Adipocyte (in vitro differentiated cells): Measurements from ENCODE around the gene TOR2A.
A peak's percentile ranks its signal among the peaks of the same experiment; 100 is the strongest.

Source experiments
- DNase-seq: peaks from one replicate; pipeline ENCODE4 v3.0.0-alpha.2; 2015; ENCODE audit warnings: low read depth
- H3K27me3 ChIP-seq: replicated peaks from 2 replicates; pipeline ENCODE4 v1.7.0; 2013; ENCODE audit warnings: mild to moderate bottlenecking, low read length, moderate library complexity; ENCODE audit not compliant: control insufficient read depth, insufficient read depth
- H3K36me3 ChIP-seq: 2 replicates; pipeline ENCODE4 v1.7.0; 2013; ENCODE audit warnings: low read length, mild to moderate bottlenecking, moderate library complexity; ENCODE audit not compliant: control insufficient read depth, insufficient read depth, severe bottlenecking
- H3K4me1 ChIP-seq: 2 replicates; pipeline ENCODE4 v1.7.0; 2013; ENCODE audit warnings: mild to moderate bottlenecking, low read length, moderate library complexity; ENCODE audit not compliant: control insufficient read depth, insufficient read depth
- H3K4me3 ChIP-seq: 2 replicates; pipeline ENCODE4 v1.7.0; 2013; ENCODE audit warnings: mild to moderate bottlenecking, low read length, moderate library complexity
- H3K9ac ChIP-seq: 2 replicates; pipeline ENCODE4 v1.7.0; 2013; ENCODE audit warnings: mild to moderate bottlenecking, low read length, moderate library complexity
- H3K9me3 ChIP-seq: 2 replicates; pipeline ENCODE4 v1.7.0; 2013; ENCODE audit warnings: mild to moderate bottlenecking, low read length, moderate library complexity; ENCODE audit not compliant: control insufficient read depth

The TOR2A gene

DNA sequence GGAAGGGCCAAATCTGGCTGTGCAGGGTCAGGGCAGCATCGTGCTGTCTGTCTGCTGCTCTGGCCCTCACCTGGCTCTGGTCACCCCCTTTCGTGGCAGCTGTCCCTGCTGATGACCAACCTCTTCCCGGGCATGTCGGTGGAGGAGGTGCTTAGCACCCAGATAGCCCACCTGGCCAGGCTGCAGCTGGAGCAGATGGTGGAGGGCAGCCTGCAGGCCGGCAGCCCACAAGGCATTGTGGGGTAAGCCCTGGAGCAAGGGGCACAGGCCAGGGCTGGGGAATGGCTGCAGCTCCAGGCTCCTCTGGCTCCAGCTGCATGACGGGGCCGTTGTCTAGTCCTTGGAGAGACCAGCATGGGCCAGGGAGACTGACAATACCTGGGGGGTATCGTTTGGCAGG, 8.2 kb downstream of the TOR2A start:
- no peak for DNase-seq
- H3K27me3 ChIP-seq = no peaks in the 10 kb centered on the region
- H3K9ac ChIP-seq = no peak overlapping the region
- peaks cover 5% of the 10 kb centered on the region for H3K36me3 ChIP-seq
- peaks cover 18% of the 10 kb centered on the region for H3K4me1 ChIP-seq
- H3K9me3 ChIP-seq = no peaks in the 10 kb centered on the region
- H3K4me3 ChIP-seq = no peak overlapping the region

DNA sequence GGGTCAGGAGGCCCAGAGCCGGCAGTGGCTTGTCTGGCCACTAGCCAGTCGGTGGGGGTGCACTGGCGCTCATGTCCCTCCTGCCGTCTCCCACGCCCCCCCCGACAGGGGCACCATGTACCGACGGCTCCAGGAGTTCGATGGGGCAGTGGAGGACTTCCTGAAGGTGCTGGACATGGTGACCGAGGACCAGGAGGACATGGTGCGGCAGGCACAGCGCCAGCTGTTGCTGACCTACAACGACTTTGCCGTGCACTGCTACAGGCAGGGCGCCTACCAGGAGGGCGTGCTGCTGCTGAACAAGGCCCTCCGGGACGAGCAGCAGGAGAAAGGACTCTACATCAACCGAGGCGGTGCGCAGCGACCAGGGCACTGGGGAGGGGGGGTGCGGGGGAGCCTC, 11.1 kb downstream of the TOR2A start:
- Histone ChIP-seq H3K4me3 (no peak overlapping the region), H3K9me3 (no peaks in the 10 kb centered on the region)

DNA sequence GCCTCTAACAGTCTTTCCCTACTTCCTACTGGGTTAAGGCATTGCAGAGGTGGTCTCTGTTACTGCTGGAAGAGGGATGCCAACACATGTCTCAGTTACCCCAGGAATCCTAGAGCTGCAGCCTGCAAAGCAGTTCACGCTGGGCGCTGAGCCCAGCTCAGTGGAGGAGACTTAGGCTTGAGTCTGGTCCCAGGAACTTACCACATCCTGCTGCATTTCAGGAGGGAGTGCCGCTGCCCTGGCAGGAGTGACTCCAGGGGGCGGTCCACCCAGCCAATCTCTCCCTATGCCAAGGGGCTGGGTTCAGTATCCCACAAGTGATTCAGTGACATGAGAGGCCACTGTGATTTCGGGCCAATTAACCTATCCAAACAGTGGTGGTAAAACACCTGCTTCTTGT, 11.7 kb downstream of the TOR2A start:
- Histone ChIP-seq H3K4me1 (peaks cover 18% of the 10 kb centered on the region), H3K9me3 (no peaks in the 10 kb centered on the region), H3K27me3 (no peaks in the 10 kb centered on the region), H3K36me3 (no peaks in the 10 kb centered on the region), H3K9ac (no peak overlapping the region), H3K4me3 (no peak overlapping the region)
- peak; percentile 21 for DNase-seq

More for the DNA sequence above, 11.1 kb downstream of the TOR2A start:
- no peaks in the 10 kb centered on the region for H3K36me3 ChIP-seq
- no peaks in the 10 kb centered on the region for H3K27me3 ChIP-seq
- no peak overlapping the region for H3K9ac ChIP-seq
- H3K4me1 ChIP-seq = peaks cover 18% of the 10 kb centered on the region
- no peak for DNase-seq

DNA sequence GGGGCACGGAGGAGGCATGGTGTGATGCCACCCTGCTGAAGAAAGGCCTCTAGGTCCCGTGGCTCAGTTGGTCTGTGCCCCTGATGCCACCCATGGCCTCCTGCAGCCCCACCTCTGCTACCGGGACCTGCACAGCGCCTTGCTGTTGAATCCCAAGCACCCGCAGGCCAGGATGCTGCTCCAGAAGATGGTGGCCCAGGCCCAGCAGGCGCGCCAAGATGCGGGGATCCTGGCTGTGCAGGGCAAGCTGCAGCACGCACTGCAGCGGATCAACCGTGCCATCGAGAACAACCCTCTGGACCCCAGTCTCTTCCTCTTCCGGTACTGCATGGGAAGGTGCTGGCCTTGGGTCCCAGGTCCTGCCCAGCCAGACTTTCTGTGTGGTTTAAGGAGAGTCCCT, 12.1 kb downstream of the TOR2A start:
- no peak for DNase-seq
- Histone ChIP-seq H3K9me3 (no peaks in the 10 kb centered on the region), H3K36me3 (no peaks in the 10 kb centered on the region), H3K4me1 (peaks cover 18% of the 10 kb centered on the region), H3K4me3 (no peak overlapping the region), H3K9ac (no peak overlapping the region), H3K27me3 (no peaks in the 10 kb centered on the region)

DNA sequence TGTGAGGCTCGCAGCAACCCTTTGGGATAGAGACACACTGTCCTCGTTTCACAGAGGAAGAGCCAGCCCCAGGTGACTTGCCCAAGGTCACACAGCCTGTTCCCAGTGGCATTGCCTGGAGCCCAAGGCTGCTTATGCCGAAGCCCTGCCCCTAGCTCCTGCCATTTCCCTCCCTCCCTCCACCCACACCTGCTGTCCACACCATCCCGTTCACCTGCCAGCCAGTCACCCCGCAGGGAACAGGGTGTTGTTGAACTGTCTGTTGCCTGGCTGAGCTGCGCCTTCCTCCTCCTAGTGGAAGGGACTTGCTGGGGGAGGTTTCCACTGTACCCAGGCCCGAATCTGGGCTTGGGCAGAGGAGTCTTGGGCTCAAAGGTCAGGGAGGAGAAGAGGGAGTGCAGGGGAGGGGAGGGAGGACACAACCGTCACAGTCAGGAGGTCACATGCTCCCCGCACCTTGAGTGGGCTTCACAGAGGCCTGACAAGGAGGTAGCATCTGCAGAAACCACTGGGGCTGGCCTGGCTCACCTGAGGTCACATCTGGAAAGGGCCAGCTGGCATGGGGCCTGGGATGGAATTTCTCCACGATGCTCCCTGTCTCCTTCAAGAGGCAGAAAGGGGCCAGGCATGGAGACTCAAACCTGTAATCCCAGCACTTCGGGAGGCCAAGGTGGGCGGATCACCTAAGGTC, 12.9 kb downstream of the TOR2A start:
- Histone ChIP-seq H3K4me3 (no peak overlapping the region), H3K9me3 (no peaks in the 10 kb centered on the region), H3K9ac (no peak overlapping the region), H3K36me3 (no peaks in the 10 kb centered on the region), H3K4me1 (peaks cover 21% of the 10 kb centered on the region), H3K27me3 (no peaks in the 10 kb centered on the region)
- no peak for DNase-seq

DNA sequence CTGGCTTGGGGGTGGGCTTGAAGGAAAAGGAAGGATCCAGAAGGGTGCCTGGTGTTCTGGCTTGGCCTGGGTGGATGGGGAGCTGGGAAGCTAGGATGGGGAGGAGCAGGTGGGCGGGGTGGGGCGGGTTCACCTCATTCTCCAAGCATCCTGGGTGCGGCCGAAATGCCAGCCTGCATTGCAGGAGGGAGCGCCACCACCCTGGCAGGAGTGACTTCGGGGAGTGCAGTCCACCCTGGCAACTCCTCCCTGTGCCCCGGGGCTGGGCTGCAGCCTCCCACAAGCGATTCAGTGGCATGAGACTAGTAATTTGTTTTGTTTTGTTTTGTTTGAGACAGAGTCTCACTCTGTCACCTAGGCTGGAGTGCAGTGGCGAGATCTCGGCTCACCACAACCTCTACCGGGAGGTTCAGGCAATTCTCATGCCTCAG, 13.7 kb downstream of the TOR2A start:
- Histone ChIP-seq H3K36me3 (no peaks in the 10 kb centered on the region), H3K9ac (no peak overlapping the region), H3K4me1 (peaks cover 21% of the 10 kb centered on the region), H3K4me3 (no peak overlapping the region), H3K27me3 (no peaks in the 10 kb centered on the region), H3K9me3 (no peaks in the 10 kb centered on the region)
- no peak for DNase-seq

DNA sequence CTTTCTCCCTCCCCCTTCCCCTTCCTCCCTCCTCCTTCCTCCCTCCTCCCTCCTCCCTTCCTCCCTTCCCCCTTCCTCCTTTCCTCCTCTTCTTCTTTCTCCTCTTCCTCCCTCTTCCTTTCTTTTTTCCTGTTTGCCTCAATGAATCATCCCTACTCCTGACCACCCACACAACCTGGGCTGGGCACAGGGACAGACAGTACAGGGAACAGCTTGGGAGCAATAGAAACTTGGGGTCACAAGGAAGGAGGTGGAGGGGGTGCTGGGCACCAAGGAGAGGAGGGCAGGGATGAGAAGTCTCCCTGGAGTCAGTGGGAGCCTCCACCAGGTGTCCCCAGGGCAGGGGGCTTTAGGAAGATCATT, 14.2 kb downstream of the TOR2A start:
- no peak overlapping the region for H3K4me3 ChIP-seq
- no peaks in the 10 kb centered on the region for H3K27me3 ChIP-seq
- H3K4me1 ChIP-seq = peaks cover 27% of the 10 kb centered on the region
- no peak for DNase-seq
- H3K36me3 ChIP-seq = no peaks in the 10 kb centered on the region
- H3K9ac ChIP-seq = no peak overlapping the region
- no peaks in the 10 kb centered on the region for H3K9me3 ChIP-seq

DNA sequence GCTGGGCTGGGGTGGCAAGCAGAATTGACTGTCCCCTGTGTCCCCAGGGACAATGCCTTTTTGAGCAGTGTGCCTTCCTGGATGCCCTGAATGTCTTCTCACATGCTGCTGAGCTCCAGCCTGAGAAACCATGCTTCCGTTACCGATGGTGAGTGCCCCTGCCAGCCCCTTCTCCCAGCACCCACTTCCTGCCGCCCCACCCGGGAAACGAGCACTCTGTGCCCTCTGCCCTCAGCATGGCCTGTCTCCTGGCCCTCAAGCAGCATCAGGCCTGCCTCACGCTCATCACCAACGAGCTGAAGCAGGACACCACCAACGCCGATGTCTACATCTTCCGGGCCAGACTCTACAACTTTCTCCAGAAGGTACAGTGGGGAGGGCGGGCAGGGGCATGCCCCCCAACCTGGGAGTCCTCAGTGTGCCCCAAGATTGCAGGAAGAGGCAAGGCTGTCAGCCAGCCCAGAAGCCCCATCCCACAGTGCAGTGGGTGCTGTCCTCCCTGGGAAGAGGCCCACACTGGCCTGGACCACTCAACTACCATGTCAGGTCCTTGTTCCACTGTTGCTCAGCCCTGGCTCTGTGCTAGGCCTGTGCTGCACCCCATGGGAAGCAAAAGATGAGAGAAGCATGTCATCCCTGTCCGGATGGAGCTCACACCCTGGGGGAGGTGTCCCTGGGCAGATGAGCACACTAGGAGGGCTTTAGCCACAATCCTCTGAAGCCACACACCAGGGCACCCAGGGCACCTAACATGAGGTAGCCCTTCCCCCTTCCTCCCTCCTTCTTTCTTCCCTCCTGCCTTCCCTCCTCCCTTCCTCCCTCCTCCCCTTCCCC, 14.8 kb downstream of the TOR2A start:
- Histone ChIP-seq H3K27me3 (no peaks in the 10 kb centered on the region), H3K4me3 (no peak overlapping the region), H3K9ac (no peak overlapping the region), H3K36me3 (no peaks in the 10 kb centered on the region), H3K4me1 (peaks cover 27% of the 10 kb centered on the region), H3K9me3 (no peaks in the 10 kb centered on the region)
- no peak for DNase-seq

DNA sequence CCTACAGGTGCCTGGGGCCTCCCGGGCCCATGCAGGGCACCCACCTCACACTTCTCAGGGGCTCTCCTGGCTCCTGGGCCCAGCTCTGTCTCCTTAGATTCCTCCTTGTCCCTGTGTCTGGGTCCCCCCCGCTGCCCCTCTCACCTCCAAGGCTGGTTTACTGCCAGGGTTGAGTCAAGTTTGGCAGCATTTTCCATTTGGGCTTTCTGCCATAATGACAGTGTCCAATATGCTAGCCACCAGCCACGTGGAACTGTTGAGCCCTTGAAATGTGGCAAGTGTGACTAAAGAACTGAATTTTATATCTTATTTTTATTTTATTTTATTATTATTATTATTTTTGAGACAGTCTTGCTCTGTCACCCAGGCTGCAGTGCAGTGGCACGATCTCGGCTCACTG, 17.3 kb downstream of the TOR2A start:
- Histone ChIP-seq H3K4me1 (peaks cover 16% of the 10 kb centered on the region), H3K36me3 (no peaks in the 10 kb centered on the region), H3K9me3 (no peaks in the 10 kb centered on the region), H3K27me3 (no peaks in the 10 kb centered on the region), H3K4me3 (no peak overlapping the region), H3K9ac (no peak overlapping the region)
- DNase-seq = no peak

DNA sequence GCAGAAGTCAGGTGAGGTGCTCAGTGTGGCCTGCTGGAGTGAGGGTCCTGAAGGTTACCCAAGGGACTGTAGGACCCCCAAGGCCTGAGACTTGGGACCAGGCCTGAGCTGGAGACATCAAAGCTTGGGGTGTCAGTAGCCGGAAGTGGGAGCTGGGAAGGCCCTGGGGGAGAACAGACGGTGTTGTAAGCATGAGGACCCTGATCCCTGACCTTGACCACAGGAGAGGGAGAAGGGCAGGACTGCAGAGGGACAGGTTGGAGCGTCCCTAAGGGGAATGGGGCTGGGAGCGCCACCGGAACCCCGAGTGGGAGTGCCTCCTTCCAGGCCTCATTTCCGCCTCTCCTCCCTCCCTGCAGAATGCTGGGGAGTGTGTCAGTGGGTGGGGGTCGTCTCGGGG, 18.7 kb downstream of the TOR2A start:
- Histone ChIP-seq H3K4me1 (peaks cover 16% of the 10 kb centered on the region), H3K4me3 (peak overlapping the region; percentile 90)

DNA sequence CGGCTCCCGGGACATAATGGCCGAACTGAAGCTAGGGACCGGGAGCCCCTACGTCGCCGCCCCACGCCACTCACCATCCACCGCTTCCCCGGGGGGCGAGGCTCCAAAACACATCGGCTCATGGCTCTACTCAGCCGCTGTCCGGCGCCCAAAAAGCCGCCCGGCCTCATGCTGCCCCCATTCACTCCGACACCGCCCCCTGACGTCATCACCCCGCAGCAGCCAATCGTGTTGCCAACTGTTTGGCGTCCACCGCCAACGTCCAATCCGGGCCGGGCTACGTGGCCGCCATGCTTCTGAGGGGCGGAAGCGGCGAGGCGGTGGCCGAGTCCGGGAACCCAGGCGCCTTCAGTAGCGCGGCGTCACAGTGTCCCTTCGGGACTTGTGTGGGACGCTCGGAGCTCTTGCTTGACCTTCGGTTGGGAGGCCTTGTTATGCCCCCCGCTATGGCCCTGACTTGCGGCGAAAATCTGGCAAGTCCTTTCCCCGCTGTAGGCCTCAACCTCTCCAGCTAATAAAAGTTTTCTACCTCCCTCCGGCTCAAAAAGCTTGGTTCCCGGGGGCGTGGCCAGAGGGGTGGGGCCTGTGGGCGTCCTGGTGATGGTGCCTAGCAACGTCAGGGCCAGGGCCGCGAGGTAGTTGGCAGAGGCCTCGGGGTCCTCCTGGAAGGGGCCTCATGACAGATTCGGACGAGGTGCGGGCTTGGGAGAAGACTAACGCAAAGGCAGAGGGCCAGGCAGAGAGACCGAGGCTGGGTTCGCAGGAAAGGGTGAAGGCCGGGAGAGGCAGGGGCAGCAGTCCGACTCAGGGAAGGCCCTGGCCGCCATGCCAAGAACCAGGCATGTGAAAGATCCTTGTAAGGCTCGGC, 19.4 kb downstream of the TOR2A start, which contains the start of the genes PTRH1 and TTC16:
Gene PTRH1, minus strand, starts transcription at position 194 of the 868 bp plus-strand sequence. Its CDS starts 24 bp downstream, at position 170.
Gene TTC16, plus strand, starts transcription at position 610 of the 868 bp plus-strand sequence. Its CDS starts 67 bp downstream, at position 677.
- H3K9ac ChIP-seq = peak within 1 kb of the TSS; percentile 88
- H3K4me3 ChIP-seq = peak within 1 kb of the TSS; percentile 90
- no peaks in the 10 kb centered on the region for H3K9me3 ChIP-seq
- H3K36me3 ChIP-seq = no peaks in the 10 kb centered on the region
- peaks cover 16% of the 10 kb centered on the region for H3K4me1 ChIP-seq
- DNase-seq = peak; percentile 99
- H3K27me3 ChIP-seq = no peaks in the 10 kb centered on the region

More for the DNA sequence above, 18.7 kb downstream of the TOR2A start:
- Histone ChIP-seq H3K36me3 (no peaks in the 10 kb centered on the region), H3K9ac (peak overlapping the region; percentile 88), H3K9me3 (no peaks in the 10 kb centered on the region), H3K27me3 (no peaks in the 10 kb centered on the region)
- no peak for DNase-seq
